Natural killer cell (primary cell): ENCODE data around the gene MTR. TPM values are rescaled to one million over a fixed set of nuclear protein-coding genes. Genes with fewer than 3 reads are reported as not detected.

Experiments used
- ATAC-seq, 3 donors: fragments of 150-1000 bp in 2 of 3; fragments of 200-7000 bp in 1 of 3; cut with Tn5 transposase; 1 replicate in 1 of 3; 2 replicates in 2 of 3; pipeline ENCODE4 v1.10.0; 2021; ENCODE audit warnings: mild to moderate bottlenecking in 2 of 3, moderate library complexity in 2 of 3
- DNase-seq, 2 donors: peaks; one replicate each; pipeline versions ENCODE4 v3.0.0 to v3.0.0-alpha.2; 2013 to 2021; ENCODE audit warnings: mixed read lengths in 1 of 2
- H3K27ac ChIP-seq: one replicate; pipeline ENCODE4 v1.5.1; 2013; ENCODE audit warnings: mild to moderate bottlenecking, low read length
- H3K27me3 ChIP-seq: one replicate; pipeline ENCODE4 v1.6.1; 2013; ENCODE audit warnings: low read length; ENCODE audit not compliant: control insufficient read depth, insufficient read depth
- H3K36me3 ChIP-seq: one replicate; pipeline ENCODE4 v1.6.1; 2013; ENCODE audit warnings: low read length; ENCODE audit not compliant: control insufficient read depth, insufficient read depth
- H3K4me1 ChIP-seq: one replicate; pipeline ENCODE4 v1.6.1; 2013; ENCODE audit warnings: low read length; ENCODE audit not compliant: control insufficient read depth, insufficient read depth
- H3K4me3 ChIP-seq: one replicate; pipeline ENCODE4 v1.5.1; 2013; ENCODE audit warnings: low read length
- H3K9me3 ChIP-seq: one replicate; pipeline ENCODE4 v1.6.1; 2013; ENCODE audit warnings: low read length; ENCODE audit not compliant: control insufficient read depth, insufficient read depth
- H3K27ac Mint-ChIP-seq, 2 donors: one replicate each; pipeline ENCODE4 v1.8.0; 2022; ENCODE audit warnings: mild to moderate bottlenecking in 2 of 2, mixed read lengths in 2 of 2, moderate library complexity in 1 of 2
- H3K27me3 Mint-ChIP-seq, 2 donors: one replicate each; pipeline ENCODE4 v1.8.0; 2022; ENCODE audit warnings: low read depth in 2 of 2, mixed read lengths in 2 of 2
- H3K36me3 Mint-ChIP-seq: one replicate; pipeline ENCODE4 v1.8.0; 2022; ENCODE audit warnings: mixed read lengths
- H3K4me1 Mint-ChIP-seq, 2 donors: one replicate each; pipeline ENCODE4 v1.8.0; 2022; ENCODE audit warnings: mixed read lengths in 2 of 2
- H3K4me3 Mint-ChIP-seq: one replicate; pipeline ENCODE4 v1.8.0; 2022; ENCODE audit warnings: mild to moderate bottlenecking, moderate library complexity, mixed read lengths
- H3K9me3 Mint-ChIP-seq, 2 donors: one replicate each; pipeline ENCODE4 v1.8.0; 2022; ENCODE audit warnings: mixed read lengths in 2 of 2
- CTCF ChIP-seq: fragments of 200-600 bp; IDR thresholded peaks from one replicate; pipeline ENCODE4 v1.8.0; 2022; ENCODE audit warnings: antibody characterized with exemption
- WGBS: methylation state at CpG from one replicate; pipeline ENCODE4 v1.1.7; 2013; ENCODE audit warnings: missing lambda C conversion rate; ENCODE audit not compliant: insufficient coverage; 5-methylcytosine and 5-hydroxymethylcytosine counted together
- intact Hi-C: fragments of 100-400 bp; cut with micrococcal nuclease; formaldehyde crosslinking; loops from one replicate; pipeline ENCODE4 v1.14.2; 2022
- total RNA-seq, 4 donors: library from RNA; stranded (reverse); fragments of 120-200 nt in 1 of 4; gene quantifications; one replicate each; pipeline versions ENCODE4 v1.2.3 to v1.2.4, GENCODE V29; 2013 to 2022

The MTR gene
- total RNA-seq, 3 donors from 2014 or later (not counting 1 experiment from before 2014, with no cell fraction given), result 28.4 to 41.1 (median 38.4) TPM

- Histone ChIP-seq H3K27ac (peak overlapping the region; percentile 96), H3K4me1 (peaks cover 8% of the 10 kb centered on the region), H3K4me3 (peak overlapping the region; percentile 96), H3K36me3 (no peaks in the 10 kb centered on the region), H3K27me3 (no peaks in the 10 kb centered on the region), H3K9me3 (no peaks in the 10 kb centered on the region)
- TF ChIP-seq CTCF, result no peak
- peaks cover 28 to 37% of the 10 kb centered on the region in 2 donors for H3K4me1 Mint-ChIP-seq
- ATAC-seq (peak; percentile 8 to 21 (median 20)), DNase-seq (no peak)
- peak overlapping the region; percentile 95 to 98 for H3K27ac Mint-ChIP-seq
- H3K9me3 Mint-ChIP-seq, result no peaks in the 10 kb centered on the region
- 2% methylated on average over 5 of the region's 11 CpGs for WGBS
- H3K36me3 Mint-ChIP-seq, result no peaks in the 10 kb centered on the region
- intact Hi-C loops, result loop anchor here (10.0 kb wide), 1 partner anchor 930 kb away; the partner anchor contains the start of gene LYST
- peak overlapping the region; percentile 98 for H3K4me3 Mint-ChIP-seq
- peaks cover 9 to 22% of the 10 kb centered on the region in 2 donors for H3K27me3 Mint-ChIP-seq
Observed at GRCh38 chr1:236794585-236795034, 482 bp upstream of the MTR start.

- Mint-ChIP-seq H3K27ac (peak overlapping the region; percentile 95 to 98), H3K27me3 (peaks cover 8 to 16% of the 10 kb centered on the region in 2 donors), H3K4me3 (peak overlapping the region; percentile 98), H3K9me3 (no peaks in the 10 kb centered on the region), H3K36me3 (no peaks in the 10 kb centered on the region), H3K4me1 (peaks cover 28 to 41% of the 10 kb centered on the region in 2 donors)
- H3K27me3 ChIP-seq, result no peaks in the 10 kb centered on the region
- H3K4me3 ChIP-seq, result peak overlapping the region; percentile 96
- 2% methylated on average over 35 of the region's 41 CpGs for WGBS
- H3K36me3 ChIP-seq, result no peaks in the 10 kb centered on the region
- TF ChIP-seq CTCF, result no peak
- H3K9me3 ChIP-seq, result no peaks in the 10 kb centered on the region
- peak; percentile 15 to 29 (median 15) for ATAC-seq
- intact Hi-C loops, result loop anchor here (10.0 kb wide), 1 partner anchor 931 kb away; the partner anchor contains the start of gene LYST
- peaks cover 8% of the 10 kb centered on the region for H3K4me1 ChIP-seq
- peak overlapping the region; percentile 96 for H3K27ac ChIP-seq
- peak; percentile 59 to 89 for DNase-seq
Observed at GRCh38 chr1:236795757-236796667, 920 bp downstream of the MTR start.

- 93% methylated on average over 5 of the region's 5 CpGs for WGBS
- Histone ChIP-seq H3K27ac (no peak overlapping the region), H3K4me3 (no peak overlapping the region), H3K4me1 (peaks cover 8% of the 10 kb centered on the region), H3K36me3 (peaks cover 3% of the 10 kb centered on the region), H3K27me3 (no peaks in the 10 kb centered on the region), H3K9me3 (no peaks in the 10 kb centered on the region)
- Mint-ChIP-seq H3K4me3 (no peak overlapping the region), H3K9me3 (no peaks in the 10 kb centered on the region), H3K27ac (no peak overlapping the region), H3K4me1 (peaks cover 43 to 56% of the 10 kb centered on the region in 2 donors), H3K27me3 (peaks cover 0 to 2% of the 10 kb centered on the region in 2 donors), H3K36me3 (no peaks in the 10 kb centered on the region)
- ATAC-seq (no peak), DNase-seq (no peak)
- no peak for TF ChIP-seq CTCF
- intact Hi-C loops, result loop anchor here (10.0 kb wide), 1 partner anchor 934 kb away; the partner anchor contains the start of gene LYST
Observed at GRCh38 chr1:236799001-236799400, 3.9 kb downstream of the MTR start.
